22Rv1 (cell line): ENCODE measurements around the gene FCAMR.
A peak's percentile ranks its signal among the peaks of the same experiment; 100 is the strongest.

Source experiments
- CTCF ChIP-seq: fragments of 450-650 bp; IDR thresholded peaks from 2 replicates; pipeline ENCODE4 v1.5.1; 2017; ENCODE audit warnings: mild to moderate bottlenecking
- ZFX ChIP-seq: fragments of 450-650 bp; IDR thresholded peaks from 2 replicates; pipeline ENCODE4 v1.6.1; 2017; ENCODE audit warnings: antibody characterized with exemption, borderline replicate concordance

- peak; percentile 94 for TF ChIP-seq CTCF
- no peak for TF ChIP-seq ZFX
Measured at GRCh38 chr1:206912445-206913095, 57.7 kb downstream of the FCAMR start.
